NCI-H226 (cell line): Measurements from ENCODE around the gene AHRR.

Experiments
- DNase-seq: peaks from one replicate; pipeline ENCODE4 v3.0.0-alpha.2; 2015

AHRR gene

GRCh38 chr5:417301-418161 is 96.0 kb downstream of the AHRR start:
- no peak for DNase-seq

- no peak for DNase-seq
Measured at GRCh38 chr5:418162-419121, 96.9 kb downstream of the AHRR start.

- DNase-seq, result no peak
Measured at GRCh38 chr5:419970-420369, 98.5 kb downstream of the AHRR start.

GRCh38 chr5:420632-421286 is 99.2 kb downstream of the AHRR start:
- DNase-seq, result no peak

- no peak for DNase-seq
Measured at GRCh38 chr5:421287-421880, 99.9 kb downstream of the AHRR start.

- no peak for DNase-seq
Measured at GRCh38 chr5:421901-422300, 100.4 kb downstream of the AHRR start.

GRCh38 chr5:422323-423232 is 101.1 kb downstream of the AHRR start:
- no peak for DNase-seq

- DNase-seq, result no peak
Measured at GRCh38 chr5:423233-423565, 101.7 kb downstream of the AHRR start.

- DNase-seq, result no peak
Measured at GRCh38 chr5:423626-424261, 102.2 kb downstream of the AHRR start.

- no peak for DNase-seq
Measured at GRCh38 chr5:424301-425110, 103.0 kb downstream of the AHRR start.

GRCh38 chr5:425714-426113 is 104.2 kb downstream of the AHRR start:
- DNase-seq, result no peak

GRCh38 chr5:426392-426976 is 105.0 kb downstream of the AHRR start:
- no peak for DNase-seq

- DNase-seq, result no peak
Measured at GRCh38 chr5:427415-428087, 106.0 kb downstream of the AHRR start.

GRCh38 chr5:428219-428618 is 106.7 kb downstream of the AHRR start:
- DNase-seq, result no peak

- no peak for DNase-seq
Measured at GRCh38 chr5:428754-429452, 107.4 kb downstream of the AHRR start.

GRCh38 chr5:429453-430188 is 108.1 kb downstream of the AHRR start:
- no peak for DNase-seq

GRCh38 chr5:430214-430925 is 108.9 kb downstream of the AHRR start:
- no peak for DNase-seq
